ENCODE measurements around the gene SOCS6.

SOCS6 gene

GRCh38 chr18:70291295-70291574, 2.4 kb downstream of the SOCS6 start:
- Histone ChIP-seq H3K4me3 (ENCODE audit: low read depth, low read length) (no peak overlapping the region), H3K27ac (no peak overlapping the region), H3K27me3 (replicated peaks) (no peaks in the 10 kb centered on the region), H3K36me3 (replicated peaks) (no peaks in the 10 kb centered on the region)
- TF ChIP-seq, protein P1, sequence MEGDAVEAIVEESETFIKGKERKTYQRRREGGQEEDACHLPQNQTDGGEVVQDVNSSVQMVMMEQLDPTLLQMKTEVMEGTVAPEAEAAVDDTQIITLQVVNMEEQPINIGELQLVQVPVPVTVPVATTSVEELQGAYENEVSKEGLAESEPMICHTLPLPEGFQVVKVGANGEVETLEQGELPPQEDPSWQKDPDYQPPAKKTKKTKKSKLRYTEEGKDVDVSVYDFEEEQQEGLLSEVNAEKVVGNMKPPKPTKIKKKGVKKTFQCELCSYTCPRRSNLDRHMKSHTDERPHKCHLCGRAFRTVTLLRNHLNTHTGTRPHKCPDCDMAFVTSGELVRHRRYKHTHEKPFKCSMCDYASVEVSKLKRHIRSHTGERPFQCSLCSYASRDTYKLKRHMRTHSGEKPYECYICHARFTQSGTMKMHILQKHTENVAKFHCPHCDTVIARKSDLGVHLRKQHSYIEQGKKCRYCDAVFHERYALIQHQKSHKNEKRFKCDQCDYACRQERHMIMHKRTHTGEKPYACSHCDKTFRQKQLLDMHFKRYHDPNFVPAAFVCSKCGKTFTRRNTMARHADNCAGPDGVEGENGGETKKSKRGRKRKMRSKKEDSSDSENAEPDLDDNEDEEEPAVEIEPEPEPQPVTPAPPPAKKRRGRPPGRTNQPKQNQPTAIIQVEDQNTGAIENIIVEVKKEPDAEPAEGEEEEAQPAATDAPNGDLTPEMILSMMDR (IDR thresholded peaks at IDR 0.05; ENCODE audit: low read depth, low read length, missing control alignments), result no peak
- DNase-seq, result no peak
- in situ Hi-C loops (cut with HindIII; ENCODE audit: low pct_ligation_motif_present, low sequenced_read_pairs), result no loop called here

DNA sequence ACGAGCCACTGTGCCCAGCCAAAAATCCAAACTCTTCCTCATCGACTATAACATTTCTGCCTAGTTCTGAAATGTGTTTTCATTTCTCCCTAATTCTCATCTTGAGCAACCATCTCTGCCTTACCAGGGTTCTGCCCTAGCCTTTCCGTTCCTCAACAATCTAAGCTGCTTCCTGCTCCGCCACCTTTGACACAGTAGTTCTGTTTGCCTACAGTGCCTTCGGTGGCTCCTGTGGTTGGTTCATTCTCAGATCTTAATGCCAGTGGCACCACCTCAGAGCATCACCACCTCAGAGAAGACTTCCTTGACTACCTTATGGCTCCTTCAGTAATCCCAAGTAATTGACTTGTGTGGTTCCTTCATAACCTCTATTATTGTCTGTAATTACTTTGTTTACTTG, 3.8 kb downstream of the SOCS6 start:
- H3K27me3 ChIP-seq (replicated peaks), result no peaks in the 10 kb centered on the region
- no peaks in the 10 kb centered on the region for H3K36me3 ChIP-seq (replicated peaks)
- H3K4me3 ChIP-seq (ENCODE audit: low read depth, low read length), result no peak overlapping the region
- no peak for DNase-seq
- H3K27ac ChIP-seq, result no peak overlapping the region
- TF ChIP-seq, protein P1 (IDR thresholded peaks at IDR 0.05; ENCODE audit: low read depth, low read length, missing control alignments), result no peak
- in situ Hi-C loops (cut with HindIII; ENCODE audit: low pct_ligation_motif_present, low sequenced_read_pairs), result no loop called here

GRCh38 chr18:70293166-70293565, 4.3 kb downstream of the SOCS6 start:
- Histone ChIP-seq H3K27me3 (replicated peaks) (no peaks in the 10 kb centered on the region), H3K4me3 (ENCODE audit: low read depth, low read length) (no peak overlapping the region), H3K36me3 (replicated peaks) (no peaks in the 10 kb centered on the region), H3K27ac (no peak overlapping the region)
- no peak for DNase-seq
- TF ChIP-seq, protein P1 (IDR thresholded peaks at IDR 0.05; ENCODE audit: low read depth, low read length, missing control alignments), result no peak
- in situ Hi-C loops (cut with HindIII; ENCODE audit: low pct_ligation_motif_present, low sequenced_read_pairs), result no loop called here

DNA sequence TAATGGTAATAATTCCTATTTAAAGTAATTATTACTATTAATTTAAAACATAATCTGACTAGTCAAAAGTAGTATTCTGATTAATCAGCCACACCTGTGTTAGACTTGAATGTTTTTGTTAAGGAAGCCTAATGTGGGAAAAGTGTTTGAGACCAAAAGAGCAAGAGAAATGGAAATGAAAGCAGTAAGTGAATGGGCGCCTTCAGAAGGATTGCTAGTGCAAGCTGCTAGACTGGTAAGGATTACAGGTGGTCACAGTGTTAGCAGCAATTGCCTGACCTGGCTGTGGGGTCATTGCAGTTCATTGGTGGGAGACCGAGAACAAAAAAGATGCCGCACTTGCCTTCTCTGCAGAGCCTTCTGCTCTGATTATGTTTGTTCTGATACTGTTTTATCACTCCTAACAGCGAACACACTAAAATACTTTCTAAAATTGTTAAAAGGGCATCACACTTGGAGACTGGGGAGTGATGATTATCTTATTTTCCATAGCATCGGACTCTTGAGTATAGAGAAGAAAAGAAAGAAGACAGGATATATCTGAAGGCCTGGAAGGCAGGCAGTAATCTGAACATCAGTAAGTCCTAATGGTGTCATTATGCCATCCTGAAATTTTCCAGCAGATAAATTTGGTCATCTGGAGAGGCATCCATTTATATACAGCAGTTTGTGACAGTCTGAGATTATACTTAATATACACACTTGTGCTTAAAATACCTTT, 5.8 kb downstream of the SOCS6 start:
- H3K27ac ChIP-seq, result no peak overlapping the region
- H3K36me3 ChIP-seq (replicated peaks), result no peaks in the 10 kb centered on the region
- TF ChIP-seq, protein P1 (IDR thresholded peaks at IDR 0.05; ENCODE audit: low read depth, low read length, missing control alignments), result no peak
- H3K27me3 ChIP-seq (replicated peaks), result no peaks in the 10 kb centered on the region
- no peak overlapping the region for H3K4me3 ChIP-seq (ENCODE audit: low read depth, low read length)
- DNase-seq, result no peak
- in situ Hi-C loops (cut with HindIII; ENCODE audit: low pct_ligation_motif_present, low sequenced_read_pairs), result no loop called here

DNA sequence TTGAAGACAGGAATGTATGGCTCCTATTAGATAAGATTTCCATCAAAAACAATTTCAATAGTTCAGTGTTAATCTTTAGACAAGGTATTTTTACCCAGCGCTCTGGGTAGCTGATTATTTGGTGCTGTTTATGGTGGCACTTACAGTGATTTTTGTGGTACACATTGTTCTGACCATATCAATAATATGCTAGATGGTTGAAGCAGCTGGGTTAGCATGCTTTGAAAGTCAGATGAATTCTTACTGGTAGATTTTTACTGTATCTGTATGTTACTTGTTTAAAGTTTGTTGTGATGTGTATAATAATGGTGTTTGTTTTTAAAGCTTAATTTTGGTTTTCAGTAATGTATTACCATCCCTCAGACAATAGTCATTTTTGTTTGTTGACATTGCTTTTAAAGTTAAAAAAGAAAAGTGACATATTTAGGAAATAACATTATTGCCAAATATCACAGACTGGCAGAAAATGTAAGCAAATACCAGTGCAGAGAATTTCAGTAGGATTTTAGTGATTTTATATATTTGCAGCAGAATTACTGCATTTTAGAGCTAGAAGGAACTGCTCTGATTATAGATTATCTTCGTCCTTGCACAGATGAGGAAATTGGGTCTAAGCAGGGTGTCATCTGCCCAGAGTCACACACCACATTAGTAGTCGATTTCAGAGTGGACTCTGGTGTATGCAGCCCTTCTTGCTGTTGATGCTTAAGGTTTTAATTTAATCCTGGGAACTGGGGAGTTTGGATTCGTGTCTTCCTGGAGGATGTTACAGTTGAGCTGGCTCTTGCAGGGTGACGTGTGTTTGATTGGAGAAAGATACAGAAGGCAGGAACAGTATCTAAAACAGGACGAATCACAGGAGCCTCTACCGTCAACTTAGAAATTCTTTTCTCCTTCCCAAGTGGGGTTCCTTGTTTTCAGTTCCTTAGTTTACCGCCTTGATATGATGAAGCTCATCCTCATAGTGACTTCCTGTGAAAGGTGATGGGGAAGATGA, 6.6 kb downstream of the SOCS6 start:
- no peaks in the 10 kb centered on the region for H3K27me3 ChIP-seq (replicated peaks)
- H3K36me3 ChIP-seq (replicated peaks), result no peaks in the 10 kb centered on the region
- no peak for DNase-seq
- in situ Hi-C loops (cut with HindIII; ENCODE audit: low pct_ligation_motif_present, low sequenced_read_pairs), result no loop called here
- no peak overlapping the region for H3K4me3 ChIP-seq (ENCODE audit: low read depth, low read length)
- no peak overlapping the region for H3K27ac ChIP-seq
- TF ChIP-seq, protein P1 (IDR thresholded peaks at IDR 0.05; ENCODE audit: low read depth, low read length, missing control alignments), result no peak
